ENCODE data around the gene PLA2G2D. TPM values are rescaled to one million over a fixed set of nuclear protein-coding genes. Genes with fewer than 3 reads are reported as not detected.

Gene PLA2G2D
- polyA plus RNA-seq, 2 donors, result 0.02 TPM; not detected in 1

GRCh38 chr1:20120796-20121195, 1.5 kb upstream of the PLA2G2D start:
- H3K27ac ChIP-seq (ENCODE audit: low read depth in 2 of 2, low read length in 1 of 2), result no peak overlapping the region
- peaks cover 0 to 5% of the 10 kb centered on the region in 2 donors for H3K4me1 ChIP-seq (ENCODE audit: control insufficient read depth in 2 of 2, insufficient read depth in 2 of 2, low read length in 1 of 2)
- H3K36me3 ChIP-seq (ENCODE audit: control insufficient read depth in 2 of 2, insufficient read depth in 2 of 2, low read length in 1 of 2), result no peaks in the 10 kb centered on the region
- WGBS, 2 donors, result 82 to 95% methylated on average over 4 of the region's 4 CpGs
- H3K4me3 ChIP-seq (ENCODE audit: low read depth in 1 of 2, low read length in 2 of 2), result no peak overlapping the region
- no peaks in the 10 kb centered on the region for H3K27me3 ChIP-seq (ENCODE audit: control insufficient read depth in 1 of 2, insufficient read depth in 2 of 2, low read length in 2 of 2)
- no peaks in the 10 kb centered on the region for H3K9me3 ChIP-seq (ENCODE audit: control insufficient read depth in 2 of 2, insufficient read depth in 1 of 2, low read depth in 1 of 2, low read length in 1 of 2)

DNA sequence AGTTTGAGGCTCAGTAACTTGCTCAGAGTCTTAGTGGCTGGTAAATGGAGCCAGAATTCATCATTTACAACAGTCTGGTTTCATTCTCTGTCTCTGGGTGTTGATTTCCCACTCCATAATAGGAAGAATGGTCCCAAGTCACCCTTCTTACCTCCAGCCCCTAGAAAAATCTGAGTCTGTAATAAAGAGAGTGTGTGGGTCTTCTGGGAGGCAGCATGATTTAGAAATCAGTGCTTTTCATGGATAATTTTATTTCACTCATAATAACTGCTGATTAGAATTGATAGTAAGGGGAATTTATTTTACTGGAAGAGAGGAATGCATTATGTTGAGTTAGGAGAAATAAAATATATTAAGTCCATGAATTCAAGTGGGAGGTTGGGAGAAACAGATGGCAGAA, 2.1 kb downstream of the PLA2G2D start:
- Histone ChIP-seq H3K36me3 (ENCODE audit: control insufficient read depth in 2 of 2, insufficient read depth in 2 of 2, low read length in 1 of 2) (no peaks in the 10 kb centered on the region), H3K27ac (ENCODE audit: low read depth in 2 of 2, low read length in 1 of 2) (no peak overlapping the region), H3K27me3 (ENCODE audit: control insufficient read depth in 1 of 2, insufficient read depth in 2 of 2, low read length in 2 of 2) (no peaks in the 10 kb centered on the region), H3K4me3 (ENCODE audit: low read depth in 1 of 2, low read length in 2 of 2) (no peak overlapping the region), H3K9me3 (ENCODE audit: control insufficient read depth in 2 of 2, insufficient read depth in 1 of 2, low read depth in 1 of 2, low read length in 1 of 2) (no peaks in the 10 kb centered on the region), H3K4me1 (ENCODE audit: control insufficient read depth in 2 of 2, insufficient read depth in 2 of 2, low read length in 1 of 2) (no peaks in the 10 kb centered on the region)

GRCh38 chr1:20115916-20116315, 3.4 kb downstream of the PLA2G2D start:
- no peaks in the 10 kb centered on the region for H3K9me3 ChIP-seq (ENCODE audit: control insufficient read depth in 2 of 2, insufficient read depth in 1 of 2, low read depth in 1 of 2, low read length in 1 of 2)
- no peaks in the 10 kb centered on the region for H3K4me1 ChIP-seq (ENCODE audit: control insufficient read depth in 2 of 2, insufficient read depth in 2 of 2, low read length in 1 of 2)
- no peaks in the 10 kb centered on the region for H3K36me3 ChIP-seq (ENCODE audit: control insufficient read depth in 2 of 2, insufficient read depth in 2 of 2, low read length in 1 of 2)
- no peak overlapping the region for H3K4me3 ChIP-seq (ENCODE audit: low read depth in 1 of 2, low read length in 2 of 2)
- 86 to 88% methylated on average over 7 of the region's 7 CpGs for WGBS, 2 donors
- H3K27me3 ChIP-seq (ENCODE audit: control insufficient read depth in 1 of 2, insufficient read depth in 2 of 2, low read length in 2 of 2), result no peaks in the 10 kb centered on the region
- H3K27ac ChIP-seq (ENCODE audit: low read depth in 2 of 2, low read length in 1 of 2), result no peak overlapping the region

DNA sequence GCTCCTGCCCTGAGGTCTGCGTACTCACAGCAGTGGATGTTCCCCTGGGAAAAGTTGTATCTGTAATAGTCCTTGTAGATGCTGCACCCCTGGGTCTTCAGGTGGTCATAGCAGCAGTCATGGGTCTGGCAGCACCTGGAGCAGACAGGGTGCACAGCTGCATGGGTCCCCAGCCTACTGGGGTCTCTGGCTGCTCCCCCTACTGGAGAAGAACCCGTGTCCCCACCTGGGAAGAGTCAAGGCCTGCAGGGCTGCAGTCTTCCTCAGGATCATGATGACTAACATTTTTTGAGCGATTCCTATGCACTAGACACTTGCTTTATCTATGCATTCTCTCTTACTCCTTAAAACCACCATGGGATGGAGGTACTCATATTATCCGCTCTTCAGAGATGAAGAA, 3.9 kb downstream of the PLA2G2D start:
- no peaks in the 10 kb centered on the region for H3K36me3 ChIP-seq (ENCODE audit: control insufficient read depth in 2 of 2, insufficient read depth in 2 of 2, low read length in 1 of 2)
- H3K4me3 ChIP-seq (ENCODE audit: low read depth in 1 of 2, low read length in 2 of 2), result no peak overlapping the region
- H3K27me3 ChIP-seq (ENCODE audit: control insufficient read depth in 1 of 2, insufficient read depth in 2 of 2, low read length in 2 of 2), result no peaks in the 10 kb centered on the region
- H3K27ac ChIP-seq (ENCODE audit: low read depth in 2 of 2, low read length in 1 of 2), result no peak overlapping the region
- no peaks in the 10 kb centered on the region for H3K9me3 ChIP-seq (ENCODE audit: control insufficient read depth in 2 of 2, insufficient read depth in 1 of 2, low read depth in 1 of 2, low read length in 1 of 2)
- WGBS, 2 donors, result 84 to 86% methylated on average over 4 of the region's 4 CpGs
- H3K4me1 ChIP-seq (ENCODE audit: control insufficient read depth in 2 of 2, insufficient read depth in 2 of 2, low read length in 1 of 2), result no peaks in the 10 kb centered on the region

GRCh38 chr1:20114021-20114648, 5.2 kb downstream of the PLA2G2D start:
- no peak overlapping the region for H3K27ac ChIP-seq (ENCODE audit: low read depth in 2 of 2, low read length in 1 of 2)
- no peaks in the 10 kb centered on the region for H3K9me3 ChIP-seq (ENCODE audit: control insufficient read depth in 2 of 2, insufficient read depth in 1 of 2, low read depth in 1 of 2, low read length in 1 of 2)
- H3K27me3 ChIP-seq (ENCODE audit: control insufficient read depth in 1 of 2, insufficient read depth in 2 of 2, low read length in 2 of 2), result no peaks in the 10 kb centered on the region
- WGBS, 2 donors, result 60 to 69% methylated on average over 15 of the region's 15 CpGs
- H3K4me1 ChIP-seq (ENCODE audit: control insufficient read depth in 2 of 2, insufficient read depth in 2 of 2, low read length in 1 of 2), result no peaks in the 10 kb centered on the region
- H3K4me3 ChIP-seq (ENCODE audit: low read depth in 1 of 2, low read length in 2 of 2), result no peak overlapping the region
- no peaks in the 10 kb centered on the region for H3K36me3 ChIP-seq (ENCODE audit: control insufficient read depth in 2 of 2, insufficient read depth in 2 of 2, low read length in 1 of 2)

DNA sequence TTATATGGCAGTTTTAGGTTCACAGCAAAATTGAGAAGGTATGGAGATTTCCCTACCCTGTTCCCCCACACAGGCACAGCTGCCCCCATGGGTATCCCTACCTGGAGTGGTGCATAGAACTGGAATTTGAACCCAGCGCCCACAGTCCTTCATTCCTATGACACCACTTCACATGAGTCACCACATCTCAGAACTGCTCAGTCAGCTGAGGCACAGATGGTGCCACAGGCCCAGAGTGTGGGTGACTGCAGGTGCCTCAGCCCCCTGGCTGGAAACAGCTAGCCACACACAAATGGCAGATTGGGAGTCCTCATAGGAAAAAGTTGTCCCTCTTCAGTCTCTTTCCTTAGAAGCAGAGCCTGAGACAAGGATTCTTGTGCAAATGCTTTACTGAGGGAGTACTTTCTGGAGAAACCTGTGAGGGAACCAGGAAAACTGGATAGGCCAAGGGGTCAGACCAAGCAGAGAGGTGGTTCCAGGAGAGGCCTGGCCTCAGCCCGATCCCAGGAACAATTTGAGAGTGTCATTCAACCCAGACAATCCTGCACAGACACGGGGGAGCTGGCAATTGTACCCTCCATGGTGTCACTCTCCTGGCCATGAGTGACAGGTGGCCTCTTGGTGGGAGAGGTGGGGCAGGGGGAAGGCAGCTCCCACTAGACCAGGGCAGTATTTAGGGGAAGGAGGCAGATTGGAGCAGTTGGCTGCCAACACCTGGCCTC, 6.9 kb downstream of the PLA2G2D start:
- Histone ChIP-seq H3K4me1 (ENCODE audit: control insufficient read depth in 2 of 2, insufficient read depth in 2 of 2, low read length in 1 of 2) (no peaks in the 10 kb centered on the region), H3K36me3 (ENCODE audit: control insufficient read depth in 2 of 2, insufficient read depth in 2 of 2, low read length in 1 of 2) (no peaks in the 10 kb centered on the region), H3K27me3 (ENCODE audit: control insufficient read depth in 1 of 2, insufficient read depth in 2 of 2, low read length in 2 of 2) (no peaks in the 10 kb centered on the region), H3K9me3 (ENCODE audit: control insufficient read depth in 2 of 2, insufficient read depth in 1 of 2, low read depth in 1 of 2, low read length in 1 of 2) (no peaks in the 10 kb centered on the region), H3K4me3 (ENCODE audit: low read depth in 1 of 2, low read length in 2 of 2) (no peak overlapping the region), H3K27ac (ENCODE audit: low read depth in 2 of 2, low read length in 1 of 2) (no peak overlapping the region)
- 74 to 77% methylated on average over 3 of the region's 3 CpGs for WGBS, 2 donors

DNA sequence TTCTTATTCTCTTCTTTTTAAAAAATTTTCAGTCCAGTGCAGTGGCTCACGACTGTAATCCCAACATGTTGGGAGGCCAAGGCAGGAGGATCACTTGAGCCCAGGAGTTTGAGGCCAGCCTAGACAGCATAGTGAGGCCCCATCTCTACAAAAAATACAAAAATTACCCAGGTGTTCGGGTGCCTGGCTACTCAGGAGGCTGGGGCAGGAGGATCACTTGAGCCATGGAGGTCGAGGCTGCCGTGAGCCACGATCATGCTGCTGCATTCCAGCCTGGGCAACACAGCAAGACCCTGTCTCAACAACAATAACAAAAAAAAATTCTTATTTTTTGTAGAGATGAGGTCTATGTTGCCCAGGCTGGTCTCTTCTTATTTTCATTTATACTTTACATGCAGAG, 7.9 kb downstream of the PLA2G2D start:
- 93 to 94% methylated on average over 5 of the region's 5 CpGs for WGBS, 2 donors
- Histone ChIP-seq H3K4me1 (ENCODE audit: control insufficient read depth in 2 of 2, insufficient read depth in 2 of 2, low read length in 1 of 2) (no peaks in the 10 kb centered on the region), H3K27ac (ENCODE audit: low read depth in 2 of 2, low read length in 1 of 2) (no peak overlapping the region), H3K36me3 (ENCODE audit: control insufficient read depth in 2 of 2, insufficient read depth in 2 of 2, low read length in 1 of 2) (no peaks in the 10 kb centered on the region), H3K9me3 (ENCODE audit: control insufficient read depth in 2 of 2, insufficient read depth in 1 of 2, low read depth in 1 of 2, low read length in 1 of 2) (no peaks in the 10 kb centered on the region), H3K27me3 (ENCODE audit: control insufficient read depth in 1 of 2, insufficient read depth in 2 of 2, low read length in 2 of 2) (no peaks in the 10 kb centered on the region), H3K4me3 (ENCODE audit: low read depth in 1 of 2, low read length in 2 of 2) (no peak overlapping the region)

GRCh38 chr1:20110679-20111078, 8.7 kb downstream of the PLA2G2D start:
- Histone ChIP-seq H3K4me3 (ENCODE audit: low read depth in 1 of 2, low read length in 2 of 2) (no peak overlapping the region), H3K27ac (ENCODE audit: low read depth in 2 of 2, low read length in 1 of 2) (peak overlapping the region in 1 of 2 donors; percentile 57), H3K36me3 (ENCODE audit: control insufficient read depth in 2 of 2, insufficient read depth in 2 of 2, low read length in 1 of 2) (no peaks in the 10 kb centered on the region), H3K9me3 (ENCODE audit: control insufficient read depth in 2 of 2, insufficient read depth in 1 of 2, low read depth in 1 of 2, low read length in 1 of 2) (no peaks in the 10 kb centered on the region), H3K4me1 (ENCODE audit: control insufficient read depth in 2 of 2, insufficient read depth in 2 of 2, low read length in 1 of 2) (no peaks in the 10 kb centered on the region), H3K27me3 (ENCODE audit: control insufficient read depth in 1 of 2, insufficient read depth in 2 of 2, low read length in 2 of 2) (no peaks in the 10 kb centered on the region)
- WGBS, 2 donors, result 49 to 52% methylated on average over 12 of the region's 12 CpGs

DNA sequence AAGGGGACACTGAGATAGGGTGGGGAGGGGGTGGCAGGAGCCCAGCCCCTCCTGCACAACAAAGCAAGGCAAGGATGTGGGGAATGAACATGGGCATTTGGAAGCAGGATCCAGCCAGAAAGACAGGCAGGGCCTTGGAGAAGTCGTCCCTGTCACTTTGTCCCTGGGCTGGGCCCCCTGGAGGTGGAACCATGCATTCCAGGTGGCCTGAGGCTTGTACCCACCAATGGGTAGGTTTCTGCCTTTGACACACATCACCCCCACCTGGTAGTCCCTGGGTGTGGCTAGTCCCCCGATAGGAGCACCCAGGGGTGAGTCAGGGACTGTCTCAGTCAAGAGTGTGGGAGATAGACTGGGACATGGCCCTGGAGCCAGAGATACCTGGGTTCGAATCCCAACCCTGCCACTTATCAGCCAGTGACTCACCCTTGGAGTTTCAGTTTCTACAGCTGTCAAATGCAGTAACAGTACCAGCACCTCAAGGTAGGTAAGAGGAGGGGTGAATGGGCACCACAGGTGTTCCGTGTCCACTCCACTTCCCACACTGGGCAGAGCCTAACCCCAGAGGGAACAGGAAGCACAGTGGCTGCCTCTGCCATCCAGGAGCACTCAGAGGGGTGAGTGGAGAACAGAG, 10.0 kb downstream of the PLA2G2D start:
- no peaks in the 10 kb centered on the region for H3K9me3 ChIP-seq (ENCODE audit: control insufficient read depth in 2 of 2, insufficient read depth in 1 of 2, low read depth in 1 of 2, low read length in 1 of 2)
- H3K27me3 ChIP-seq (ENCODE audit: control insufficient read depth in 1 of 2, insufficient read depth in 2 of 2, low read length in 2 of 2), result no peaks in the 10 kb centered on the region
- 59 to 65% methylated on average over 4 of the region's 4 CpGs for WGBS, 2 donors
- H3K36me3 ChIP-seq (ENCODE audit: control insufficient read depth in 2 of 2, insufficient read depth in 2 of 2, low read length in 1 of 2), result no peaks in the 10 kb centered on the region
- H3K4me1 ChIP-seq (ENCODE audit: control insufficient read depth in 2 of 2, insufficient read depth in 2 of 2, low read length in 1 of 2), result no peaks in the 10 kb centered on the region
- no peak overlapping the region for H3K27ac ChIP-seq (ENCODE audit: low read depth in 2 of 2, low read length in 1 of 2)
- H3K4me3 ChIP-seq (ENCODE audit: low read depth in 1 of 2, low read length in 2 of 2), result no peak overlapping the region
